Measurements from ENCODE around the gene THYN1.

Gene THYN1

DNA sequence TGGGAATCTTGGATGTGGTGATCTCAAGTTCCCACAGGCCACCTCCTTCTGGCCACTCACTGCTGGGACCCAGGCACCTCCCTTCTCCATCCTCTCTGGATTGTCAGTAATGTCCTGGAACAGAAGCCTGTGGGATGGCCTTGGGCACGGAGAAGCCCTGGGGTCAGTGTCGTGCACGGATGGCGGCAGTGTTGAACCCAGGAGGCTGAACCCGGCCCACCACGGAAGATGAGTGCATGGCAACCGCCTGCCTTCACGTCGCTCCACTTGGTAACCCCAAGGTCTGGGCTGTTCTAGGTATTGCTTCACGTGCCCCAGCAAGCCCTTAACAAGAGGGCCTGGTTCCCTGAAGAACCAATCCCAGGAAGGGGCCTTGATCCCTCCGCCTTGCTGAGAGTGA lies 7.1 kb downstream of the THYN1 start:
- DNase-seq: no peak

- DNase-seq: no peak
Measured at GRCh38 chr11:134245434-134245833, 7.7 kb downstream of the THYN1 start.

- DNase-seq: no peak
Measured at GRCh38 chr11:134244593-134244992, 8.6 kb downstream of the THYN1 start.

DNA sequence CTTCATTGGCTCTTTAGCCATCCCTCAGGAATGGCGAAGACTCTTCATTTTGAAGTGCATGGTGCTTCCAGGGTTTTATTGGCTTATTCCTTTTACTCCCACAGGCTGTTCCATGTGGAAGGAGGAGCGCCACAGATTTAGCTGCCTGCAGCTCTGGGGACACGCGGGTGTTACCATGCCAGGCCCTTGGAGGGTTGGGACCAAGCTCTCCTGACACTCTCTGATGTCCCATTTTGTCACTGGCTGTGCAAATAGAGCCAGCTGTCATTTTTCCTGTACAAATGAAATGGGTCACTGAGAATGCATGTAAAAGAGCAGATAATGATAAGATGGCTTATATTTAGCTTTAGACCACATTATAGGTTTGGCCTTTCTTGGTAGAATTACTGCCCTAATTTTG lies 9.2 kb downstream of the THYN1 start:
- DNase-seq: no peak

GRCh38 chr11:134242376-134242775 lies 10.8 kb downstream of the THYN1 start:
- no peak for DNase-seq

DNA sequence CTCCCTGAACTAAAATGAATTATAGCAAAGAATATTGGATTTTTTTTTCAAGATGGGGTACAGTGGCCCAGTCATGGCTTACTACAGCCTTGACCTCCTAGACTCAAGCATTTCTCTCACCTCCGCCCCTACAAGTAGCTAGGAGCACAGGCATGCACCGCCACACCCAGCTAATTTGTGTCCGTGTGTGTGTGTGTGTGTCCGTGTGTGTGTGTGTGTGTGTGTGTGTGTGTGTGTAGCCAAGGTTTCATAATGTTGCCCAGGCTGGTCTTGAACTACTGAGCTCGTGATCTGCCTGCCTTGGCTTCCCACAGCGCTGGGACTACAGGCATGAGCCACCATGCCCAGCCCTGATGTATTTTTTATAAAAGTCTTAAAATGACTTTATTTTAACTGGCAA lies 12.6 kb downstream of the THYN1 start:
- no peak for DNase-seq

GRCh38 chr11:134238956-134239355 lies 14.2 kb downstream of the THYN1 start:
- DNase-seq: no peak

- no peak for DNase-seq
Measured at GRCh38 chr11:134237557-134237922, 15.6 kb downstream of the THYN1 start.

DNA sequence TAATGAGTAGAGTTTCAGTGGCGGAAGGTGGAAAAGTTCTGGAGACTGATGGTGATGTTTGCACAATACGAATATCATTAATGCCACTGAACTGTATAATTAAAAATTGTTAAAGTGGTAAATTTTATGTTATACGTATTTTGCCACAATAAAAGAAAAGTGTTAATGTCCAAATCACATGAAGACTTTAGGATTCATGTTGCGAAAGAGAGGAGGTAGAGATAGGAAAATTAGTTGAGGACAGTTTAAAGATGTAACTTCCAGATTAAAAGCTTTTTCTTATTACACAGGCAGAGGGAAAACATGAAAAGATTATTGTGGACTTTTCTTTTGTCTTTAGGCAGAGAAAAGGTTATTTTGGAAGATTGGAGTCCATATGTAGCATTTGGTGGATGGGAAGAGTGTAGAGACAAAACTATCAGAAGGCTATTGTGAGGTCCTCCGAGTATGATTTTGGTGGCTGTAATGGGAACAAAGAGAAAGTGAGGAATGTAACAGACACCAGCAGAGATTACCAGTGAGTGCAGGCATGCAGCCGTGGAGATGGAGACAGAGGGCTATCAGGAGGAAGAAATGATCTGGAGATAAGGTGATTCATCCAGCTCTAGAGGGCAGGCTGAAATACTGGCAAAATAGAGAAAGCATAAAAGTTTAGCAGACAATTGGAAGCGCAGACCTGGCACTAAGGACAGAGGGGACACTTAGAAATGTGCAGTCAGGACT lies 16.2 kb downstream of the THYN1 start:
- DNase-seq: no peak

DNA sequence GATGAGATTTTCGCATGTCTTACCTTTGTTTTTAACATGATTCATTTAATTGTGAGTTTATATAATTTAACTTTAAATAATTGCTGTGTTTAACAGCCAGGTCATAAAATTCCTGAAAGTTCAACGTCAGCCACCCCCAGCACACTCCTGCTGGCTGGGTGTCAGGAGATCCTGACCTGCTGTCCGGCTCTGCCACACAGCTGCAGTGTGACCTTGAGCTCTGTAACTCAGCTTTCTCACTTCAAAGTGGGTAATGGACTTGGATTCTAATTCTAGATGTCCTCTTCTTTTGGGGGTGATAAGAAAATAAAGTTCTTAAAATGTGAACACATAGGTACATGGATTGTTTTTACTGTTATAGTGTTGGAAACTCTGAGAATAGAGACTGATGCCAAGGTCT lies 17.8 kb downstream of the THYN1 start:
- DNase-seq: no peak

- DNase-seq: no peak
Measured at GRCh38 chr11:134233729-134234179, 19.4 kb downstream of the THYN1 start.

GRCh38 chr11:134231958-134232659 lies 21.0 kb downstream of the THYN1 start:
- no peak for DNase-seq

DNA sequence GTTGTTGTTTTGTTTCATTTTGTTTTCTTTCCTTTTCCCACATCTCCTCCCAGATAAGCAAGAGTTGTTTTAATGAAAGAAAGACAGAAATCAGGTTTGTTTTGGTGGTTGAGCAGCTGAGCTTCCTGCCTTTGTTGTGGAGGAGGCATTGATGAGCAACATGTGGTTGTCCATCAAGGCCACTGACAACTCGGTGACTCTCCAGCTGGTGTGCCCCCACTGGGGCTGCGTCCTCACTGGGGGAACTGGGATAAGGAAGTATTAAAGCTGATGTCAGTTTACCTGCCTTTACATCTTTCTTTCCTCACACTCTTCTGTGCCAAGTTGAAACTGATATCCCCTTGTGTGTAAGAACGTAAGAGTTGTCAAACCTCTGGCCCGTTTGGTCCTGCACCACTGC lies 22.8 kb downstream of the THYN1 start:
- no peak for DNase-seq

GRCh38 chr11:134229126-134229790 lies 23.9 kb downstream of the THYN1 start:
- DNase-seq: no peak

GRCh38 chr11:134228625-134229024 lies 24.5 kb downstream of the THYN1 start:
- no peak for DNase-seq

GRCh38 chr11:134226806-134227325 lies 26.3 kb downstream of the THYN1 start:
- DNase-seq: no peak

DNA sequence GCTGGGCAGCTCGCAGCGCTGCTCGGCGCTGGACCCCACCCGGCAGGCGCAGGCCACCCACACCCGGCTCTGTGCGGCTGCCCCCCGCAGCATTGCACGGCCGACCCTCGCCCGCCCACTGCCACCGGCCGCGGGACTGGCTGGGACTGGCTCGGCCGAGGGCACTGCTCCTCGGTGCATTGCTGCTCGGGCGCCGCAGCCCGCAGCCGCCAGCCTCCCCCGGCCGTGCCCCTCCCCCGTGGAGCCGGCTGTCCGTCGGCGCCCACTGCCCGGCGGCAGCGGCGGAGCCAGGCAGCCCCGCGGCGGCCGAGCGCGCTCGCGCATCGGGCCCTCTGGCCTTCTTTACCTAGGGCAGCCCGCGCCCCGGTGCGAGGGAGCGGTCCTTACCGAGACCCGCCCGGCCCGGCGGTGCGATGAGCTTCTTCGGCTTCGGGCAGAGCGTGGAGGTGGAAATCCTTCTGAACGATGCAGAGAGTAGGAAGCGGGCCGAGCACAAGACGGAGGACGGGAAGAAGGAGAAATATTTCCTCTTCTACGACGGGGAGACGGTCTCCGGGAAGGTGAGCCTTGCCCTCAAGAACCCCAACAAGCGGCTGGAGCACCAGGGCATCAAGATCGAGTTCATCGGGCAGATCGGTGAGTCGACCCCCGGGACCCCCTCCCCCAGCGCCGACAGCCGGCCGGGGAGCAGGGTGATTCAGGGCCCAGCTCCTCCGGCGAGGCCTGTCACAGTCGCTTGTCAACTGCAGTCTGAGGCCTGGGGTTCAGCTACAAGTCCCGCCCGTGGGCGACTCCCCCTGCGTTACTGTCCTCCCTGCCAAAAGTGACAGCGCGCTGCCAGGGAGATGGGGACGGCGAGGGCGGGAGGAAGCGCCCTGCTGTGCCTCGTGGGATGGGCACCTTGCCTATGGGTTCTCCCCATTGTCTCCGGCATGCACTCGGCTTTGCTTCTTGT lies 28.2 kb downstream of the THYN1 start:
- DNase-seq: peak; percentile 11

DNA sequence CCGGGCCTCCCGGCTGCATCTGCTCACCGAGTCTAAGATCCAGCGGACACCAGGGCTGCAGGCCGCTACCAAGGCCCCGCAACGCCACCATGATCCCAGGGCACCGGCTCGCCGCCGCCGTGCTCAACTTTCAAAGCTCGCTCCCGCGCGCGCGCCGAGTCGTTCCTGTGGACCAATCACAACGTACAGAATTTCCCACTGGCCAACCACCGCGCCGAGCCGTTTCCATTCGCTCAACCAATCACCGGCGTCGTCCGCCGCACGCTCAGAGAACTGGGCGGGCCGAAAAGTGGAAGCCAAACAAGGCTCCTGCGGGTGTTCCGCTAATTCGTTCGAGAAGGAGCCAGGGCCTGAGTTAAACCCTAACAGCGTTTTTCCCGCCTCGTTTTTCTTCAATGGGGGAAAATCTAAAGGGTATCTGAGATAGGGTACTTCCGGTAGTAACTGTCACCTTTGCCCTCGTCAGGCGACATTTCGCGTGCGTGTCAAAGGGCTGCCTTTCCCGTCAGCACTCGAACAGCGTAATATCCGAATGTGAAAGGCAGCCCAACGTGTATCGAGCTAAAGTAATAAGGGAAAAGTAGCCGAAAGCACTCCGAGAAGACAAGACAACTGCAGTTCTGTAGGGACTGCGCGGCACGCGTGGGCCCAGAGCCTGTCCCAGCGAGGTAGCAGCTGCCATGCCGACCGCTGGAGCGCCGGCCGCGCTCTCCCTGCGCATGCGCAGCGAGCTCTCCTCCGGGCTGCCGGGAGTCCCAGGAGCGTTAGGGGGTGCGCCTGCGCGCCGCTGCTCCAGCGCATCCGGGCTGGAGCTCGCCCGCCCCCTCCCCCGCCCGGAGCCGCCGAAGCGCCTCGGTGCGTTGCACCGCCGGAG lies 29.1 kb downstream of the THYN1 start, which contains the start of the genes NCAPD3 and VPS26B:
Gene NCAPD3 (minus strand): TSS at position 132 of the 874 bp plus-strand sequence. CDS start 41 bp downstream, at position 91.
Gene VPS26B (plus strand): TSS at position 836 of the 874 bp plus-strand sequence. CDS start 452 bp downstream, outside the sequence.
- DNase-seq: peak; percentile 89

DNA sequence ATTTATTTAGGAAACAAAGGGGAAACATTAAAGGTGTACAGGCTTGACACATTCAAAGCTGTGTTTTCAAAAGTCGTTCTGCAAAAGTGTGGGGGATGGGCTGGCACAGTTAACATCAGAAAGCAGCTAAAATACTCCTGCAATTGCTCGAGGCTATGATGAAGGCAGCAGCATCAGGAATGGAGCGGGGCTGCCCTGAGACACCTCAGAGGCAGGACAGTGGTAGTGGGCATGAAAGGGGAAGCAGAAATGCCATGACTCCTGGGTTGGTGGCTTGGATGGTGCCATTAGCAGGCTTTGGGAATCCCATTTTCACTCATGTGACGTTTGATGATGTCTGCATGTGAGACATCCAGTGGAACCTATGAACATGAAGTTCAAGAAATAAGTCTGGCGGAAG lies 30.0 kb downstream of the THYN1 start:
- DNase-seq: no peak

GRCh38 chr11:134216816-134217215 lies 36.3 kb downstream of the THYN1 start:
- DNase-seq: no peak

- no peak for DNase-seq
Measured at GRCh38 chr11:134215836-134216235, 37.3 kb downstream of the THYN1 start.

Measured in NCI-H2029 treated with DMSO at 0.1 percent for 48 hours (cell line).